Type B pancreatic cell (in vitro differentiated cells): ENCODE results near the gene PTTG1. TPM values are rescaled to one million over a fixed set of nuclear protein-coding genes. Genes with fewer than 3 reads are reported as not detected.

ENCODE experiments used
- DNase-seq: peaks from one replicate; pipeline ENCODE4 v3.0.0; 2021; ENCODE audit warnings: mixed read lengths; ENCODE audit not compliant: unreplicated experiment; ENCODE audit errors: extremely low spot score
- H3K27ac Mint-ChIP-seq: 2 replicates; pipeline ENCODE4 v1.8.0; 2021; ENCODE audit warnings: mild to moderate bottlenecking, mixed read lengths
- H3K27me3 Mint-ChIP-seq: 2 replicates; pipeline ENCODE4 v1.8.0; 2021; ENCODE audit warnings: mixed read lengths
- H3K36me3 Mint-ChIP-seq: 2 replicates; pipeline ENCODE4 v1.8.0; 2021; ENCODE audit warnings: mixed read lengths
- H3K4me1 Mint-ChIP-seq: one replicate; pipeline ENCODE4 v1.8.0; 2021; ENCODE audit warnings: mixed read lengths; ENCODE audit not compliant: unreplicated experiment
- H3K4me3 Mint-ChIP-seq: 2 replicates; pipeline ENCODE4 v1.8.0; 2021; ENCODE audit warnings: mild to moderate bottlenecking, mixed read lengths
- H3K9me3 Mint-ChIP-seq: 2 replicates; pipeline ENCODE4 v1.8.0; 2021; ENCODE audit warnings: mixed read lengths
- CTCF ChIP-seq: fragments of 200-600 bp; sonication (generic); conservative IDR thresholded peaks from 2 replicates; pipeline ENCODE4 v1.5.0; 2021; ENCODE audit warnings: antibody characterized with exemption, mild to moderate bottlenecking
- total RNA-seq: library from RNA; stranded (reverse); gene quantifications from 2 replicates; pipeline ENCODE4 v1.2.1, GENCODE V29; 2021; ENCODE audit warnings: low replicate concordance

The PTTG1 gene
- total RNA-seq, 1 donor from 2014 or later = 100 TPM

GRCh38 chr5:160450164-160450932 lies 28.7 kb downstream of the PTTG1 start:
- H3K4me3 Mint-ChIP-seq = no peak overlapping the region
- no peaks in the 10 kb centered on the region for H3K9me3 Mint-ChIP-seq
- no peak for DNase-seq
- TF ChIP-seq CTCF = no peak
- no peaks in the 10 kb centered on the region for H3K36me3 Mint-ChIP-seq
- no peaks in the 10 kb centered on the region for H3K4me1 Mint-ChIP-seq
- peaks cover 10% of the 10 kb centered on the region for H3K27me3 Mint-ChIP-seq
- no peak overlapping the region for H3K27ac Mint-ChIP-seq

GRCh38 chr5:160451281-160451680 lies 29.6 kb downstream of the PTTG1 start:
- no peak for DNase-seq
- H3K4me1 Mint-ChIP-seq = no peaks in the 10 kb centered on the region

GRCh38 chr5:160452036-160452435 lies 30.4 kb downstream of the PTTG1 start:
- Mint-ChIP-seq H3K36me3 (no peaks in the 10 kb centered on the region), H3K27me3 (peaks cover 10% of the 10 kb centered on the region), H3K4me1 (no peaks in the 10 kb centered on the region), H3K4me3 (no peak overlapping the region), H3K9me3 (no peaks in the 10 kb centered on the region), H3K27ac (no peak overlapping the region)
- no peak for TF ChIP-seq CTCF
- no peak for DNase-seq

More at GRCh38 chr5:160451281-160451680, 29.6 kb downstream of the PTTG1 start:
- H3K4me3 Mint-ChIP-seq = no peak overlapping the region
- no peak overlapping the region for H3K27ac Mint-ChIP-seq
- no peaks in the 10 kb centered on the region for H3K36me3 Mint-ChIP-seq
- TF ChIP-seq CTCF = no peak
- H3K27me3 Mint-ChIP-seq = peaks cover 10% of the 10 kb centered on the region
- H3K9me3 Mint-ChIP-seq = no peaks in the 10 kb centered on the region

- Mint-ChIP-seq H3K9me3 (no peaks in the 10 kb centered on the region), H3K27ac (no peak overlapping the region), H3K4me3 (no peak overlapping the region), H3K4me1 (no peaks in the 10 kb centered on the region), H3K36me3 (no peaks in the 10 kb centered on the region), H3K27me3 (peaks cover 10% of the 10 kb centered on the region)
- no peak for DNase-seq
- no peak for TF ChIP-seq CTCF
Measured at GRCh38 chr5:160452795-160453194, 31.1 kb downstream of the PTTG1 start.

GRCh38 chr5:160453751-160454150 lies 32.1 kb downstream of the PTTG1 start:
- no peak overlapping the region for H3K27ac Mint-ChIP-seq
- no peak overlapping the region for H3K4me3 Mint-ChIP-seq
- peaks cover 10% of the 10 kb centered on the region for H3K27me3 Mint-ChIP-seq
- no peak for TF ChIP-seq CTCF
- H3K4me1 Mint-ChIP-seq = no peaks in the 10 kb centered on the region
- H3K36me3 Mint-ChIP-seq = no peaks in the 10 kb centered on the region
- no peak for DNase-seq
- H3K9me3 Mint-ChIP-seq = no peaks in the 10 kb centered on the region
